GM12872 (cell line): Measurements from ENCODE around the gene PPIP5K2.

Experiments
- CTCF ChIP-seq: IDR thresholded peaks from 3 replicates; pipeline ENCODE4 v1.5.1; 2011; ENCODE audit warnings: low read depth, mild to moderate bottlenecking, low read length, moderate library complexity; ENCODE audit not compliant: insufficient read depth

Gene PPIP5K2

GRCh38 chr5:103110403-103110802 lies 9.7 kb upstream of the PPIP5K2 start:
- no peak for TF ChIP-seq CTCF

GRCh38 chr5:103111468-103111867 lies 8.6 kb upstream of the PPIP5K2 start:
- TF ChIP-seq CTCF, result no peak

- no peak for TF ChIP-seq CTCF
Observed at GRCh38 chr5:103112910-103113309, 7.2 kb upstream of the PPIP5K2 start.

GRCh38 chr5:103114440-103114839 lies 5.7 kb upstream of the PPIP5K2 start:
- TF ChIP-seq CTCF, result no peak

GRCh38 chr5:103117471-103117991 lies 2.6 kb upstream of the PPIP5K2 start:
- TF ChIP-seq CTCF, result no peak

- no peak for TF ChIP-seq CTCF
Observed at GRCh38 chr5:103119070-103119764, 884 bp upstream of the PPIP5K2 start.

DNA sequence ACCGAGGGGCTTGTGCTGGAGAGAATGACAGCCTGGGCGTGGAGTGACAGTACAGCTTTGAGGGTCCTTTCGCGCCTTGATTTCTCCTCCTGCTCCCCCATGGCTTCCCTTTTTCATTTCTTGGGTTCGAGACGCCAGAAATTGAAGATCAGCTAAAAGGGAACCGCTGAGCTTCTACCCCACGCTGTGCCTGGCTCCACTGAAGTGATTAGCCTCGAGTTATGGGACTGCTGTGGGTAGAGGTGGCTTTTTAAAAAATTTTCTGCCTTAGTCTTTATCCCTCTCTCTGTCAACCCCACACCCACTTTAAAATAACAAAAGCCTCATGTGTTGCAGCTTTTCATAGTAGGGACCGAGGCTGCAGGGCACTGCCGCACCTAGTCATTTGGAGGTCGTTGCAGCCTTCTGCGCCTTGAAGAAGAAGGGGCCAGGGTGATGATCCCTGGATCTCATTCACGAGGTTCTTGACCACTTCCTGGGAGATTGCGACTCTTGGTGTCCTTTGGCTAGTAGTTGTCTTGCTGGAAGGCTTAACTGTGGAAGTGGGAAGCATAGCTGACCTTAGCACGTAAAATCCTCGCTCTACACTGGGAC lies 603 bp downstream of the PPIP5K2 start:
- no peak for TF ChIP-seq CTCF
